Stimulated activated CD4-positive, alpha-beta T cell treated with anti-CD3 and anti-CD28 coated beads, Interleukin-4, amount 100 ng/mL, for 4 hours (primary cell): ENCODE data around the gene PRAMEF26.
"Not testable (repeated sequence)": the region's sequence is repeated elsewhere in the genome, so short reads cannot be mapped to it uniquely, and the experiment has no call there.

ENCODE experiments used
- DNase-seq, 2 experiments: peaks; one replicate each; pipeline ENCODE4 v3.0.0-alpha.2; 2020

The PRAMEF26 gene

GRCh38 chr1:13155909-13156308 lies at the start of gene PRAMEF26:
PRAMEF26 (minus strand) TSS chr1:13156009; CDS start chr1:13153095, 2,914 bp downstream.
- DNase-seq: not testable (repeated sequence)

- DNase-seq: not testable (repeated sequence)
Observed at GRCh38 chr1:13201309-13201708, 45.5 kb upstream of the PRAMEF26 start, which contains the start of gene PRAMEF13. PRAMEF13 (minus strand) TSS chr1:13201409; CDS start chr1:13199589, 1,820 bp downstream.

- DNase-seq: not testable (repeated sequence)
Observed at GRCh38 chr1:13171548-13171947, 15.7 kb upstream of the PRAMEF26 start, which contains the start of gene PRAMEF9. PRAMEF9 (plus strand) TSS chr1:13171848; CDS start chr1:13175281, 3,433 bp downstream.

- DNase-seq: not testable (repeated sequence)
Observed at GRCh38 chr1:13165531-13165930, 9.7 kb upstream of the PRAMEF26 start, which contains the start of gene HNRNPCL4. HNRNPCL4 (minus strand) TSS chr1:13165631; CDS start chr1:13165467, 164 bp downstream.

GRCh38 chr1:13116754-13117153 lies 39.1 kb downstream of the PRAMEF26 start, which contains the start of gene HNRNPCL2:
HNRNPCL2 (minus strand) TSS chr1:13116854; CDS start chr1:13116400, 454 bp downstream.
- DNase-seq: not testable (repeated sequence)
